Astrocyte (in vitro differentiated cells and primary cell): Measurements from ENCODE around the gene C21orf91. TPM values are rescaled to one million over a fixed set of nuclear protein-coding genes. Genes with fewer than 3 reads are reported as not detected.

Experiments used
- DNase-seq: peaks from one replicate; pipeline ENCODE4 v3.0.0-alpha.2; 2010; ENCODE audit warnings: low read depth
- FAIRE-seq: peaks from 2 replicates; lab custom pipeline; 2011; peaks lifted over from hg19 to GRCh38; lab: Jason Lieb, UNC
- H2AFZ ChIP-seq: 2 replicates; pipeline ENCODE4 v1.6.0; 2012; ENCODE audit warnings: low read depth, low read length, inconsistent platforms
- H3K27ac ChIP-seq: 2 replicates; pipeline ENCODE4 v1.5.1; 2011; ENCODE audit warnings: low read depth, low read length, inconsistent platforms
- H3K27me3 ChIP-seq: 2 replicates; pipeline ENCODE4 v1.6.0; 2011; ENCODE audit warnings: low read length, inconsistent platforms; ENCODE audit not compliant: insufficient read depth
- H3K36me3 ChIP-seq: 2 replicates; pipeline ENCODE4 v1.5.1; 2011; ENCODE audit warnings: low read length, inconsistent platforms; ENCODE audit not compliant: insufficient read depth
- H3K4me1 ChIP-seq: 2 replicates; pipeline ENCODE4 v1.5.1; 2011; ENCODE audit warnings: low read length, inconsistent platforms; ENCODE audit not compliant: insufficient read depth
- H3K4me2 ChIP-seq: 2 replicates; pipeline ENCODE4 v1.6.0; 2012; ENCODE audit warnings: low read length, inconsistent platforms
- H3K4me3 ChIP-seq: 2 replicates; pipeline ENCODE4 v1.5.1; 2011; ENCODE audit warnings: low read depth, mild to moderate bottlenecking, low read length, inconsistent platforms; ENCODE audit not compliant: insufficient read depth
- H3K79me2 ChIP-seq: 2 replicates; pipeline ENCODE4 v1.6.0; 2012; ENCODE audit warnings: mild to moderate bottlenecking, low read length, inconsistent platforms; ENCODE audit not compliant: insufficient read depth
- H3K9ac ChIP-seq: 2 replicates; pipeline ENCODE4 v1.6.0; 2012; ENCODE audit warnings: mild to moderate bottlenecking, low read length, inconsistent platforms
- H3K9me3 ChIP-seq: 2 replicates; pipeline ENCODE4 v1.5.1; 2012; ENCODE audit warnings: low read depth, mild to moderate bottlenecking, low read length, inconsistent platforms; ENCODE audit not compliant: insufficient read depth
- H4K20me1 ChIP-seq: 2 replicates; pipeline ENCODE4 v1.6.0; 2012; ENCODE audit warnings: low read length, inconsistent platforms; ENCODE audit not compliant: insufficient read depth
- H3K27ac Mint-ChIP-seq: one replicate; pipeline ENCODE4 v1.8.0; 2021; ENCODE audit warnings: mild to moderate bottlenecking, mixed read lengths; ENCODE audit not compliant: unreplicated experiment
- H3K27me3 Mint-ChIP-seq: one replicate; pipeline ENCODE4 v1.8.0; 2021; ENCODE audit warnings: low read depth, mixed read lengths; ENCODE audit not compliant: unreplicated experiment
- H3K36me3 Mint-ChIP-seq: one replicate; pipeline ENCODE4 v1.8.0; 2021; ENCODE audit warnings: low read depth, mixed read lengths; ENCODE audit not compliant: unreplicated experiment
- H3K4me1 Mint-ChIP-seq: one replicate; pipeline ENCODE4 v1.8.0; 2021; ENCODE audit warnings: low read depth, mixed read lengths; ENCODE audit not compliant: unreplicated experiment
- H3K4me3 Mint-ChIP-seq: one replicate; pipeline ENCODE4 v1.8.0; 2021; ENCODE audit warnings: mild to moderate bottlenecking, moderate library complexity, mixed read lengths; ENCODE audit not compliant: unreplicated experiment
- H3K9me3 Mint-ChIP-seq: one replicate; pipeline ENCODE4 v1.8.0; 2021; ENCODE audit warnings: mild to moderate bottlenecking, mixed read lengths; ENCODE audit not compliant: unreplicated experiment
- EZH2 ChIP-seq: IDR thresholded peaks from 2 replicates; pipeline ENCODE4 v1.6.1; 2012; ENCODE audit warnings: mild to moderate bottlenecking, low read length, inconsistent platforms; ENCODE audit not compliant: insufficient read depth
- total RNA-seq: library from RNA; stranded (reverse); gene quantifications from 2 replicates; pipeline ENCODE4 v1.2.1, GENCODE V29; 2021
- TF ChIP-seq, protein P1 (sequence below): IDR thresholded peaks from 2 replicates; pipeline ENCODE4 v1.5.1; 2011; ENCODE audit warnings: low read depth, mild to moderate bottlenecking, inconsistent platforms, low read length, moderate library complexity; ENCODE audit not compliant: insufficient read depth

Gene C21orf91
- total RNA-seq, 1 donor from 2014 or later: 31.9 TPM

DNA sequence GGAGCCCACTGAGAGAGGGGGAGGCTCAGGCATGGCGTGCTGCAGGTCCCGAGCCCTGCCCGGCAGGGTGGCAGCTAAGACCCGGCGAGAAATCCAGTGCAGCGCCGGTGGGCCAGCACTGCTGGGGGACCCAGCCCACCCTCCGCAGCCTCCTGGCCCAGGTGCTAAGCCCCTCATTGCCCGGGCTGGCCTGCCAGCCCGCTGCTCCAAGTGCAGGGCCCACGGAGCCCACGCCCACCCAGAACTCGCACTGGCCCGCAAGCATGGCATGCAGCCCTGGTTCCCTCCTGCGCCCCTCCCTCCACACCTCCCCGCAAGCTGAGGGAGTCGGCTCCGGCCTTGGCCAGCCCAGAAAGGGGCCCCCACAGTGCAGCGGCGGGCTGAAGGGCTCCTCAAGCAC lies 61.5 kb downstream of the C21orf91 start:
- Histone ChIP-seq H3K27me3 (no peaks in the 10 kb centered on the region), H3K4me3 (no peak overlapping the region), H3K4me2 (no peak overlapping the region), H3K79me2 (no peaks in the 10 kb centered on the region), H4K20me1 (no peaks in the 10 kb centered on the region), H3K9me3 (no peaks in the 10 kb centered on the region), H3K4me1 (no peaks in the 10 kb centered on the region), H2AFZ (no peak overlapping the region), H3K9ac (no peak overlapping the region), H3K27ac (no peak overlapping the region), H3K36me3 (no peaks in the 10 kb centered on the region)
- H3K27ac Mint-ChIP-seq: no peak overlapping the region
- FAIRE-seq (no peak), DNase-seq (no peak)
- H3K27me3 Mint-ChIP-seq: no peaks in the 10 kb centered on the region
- TF ChIP-seq, protein P1, sequence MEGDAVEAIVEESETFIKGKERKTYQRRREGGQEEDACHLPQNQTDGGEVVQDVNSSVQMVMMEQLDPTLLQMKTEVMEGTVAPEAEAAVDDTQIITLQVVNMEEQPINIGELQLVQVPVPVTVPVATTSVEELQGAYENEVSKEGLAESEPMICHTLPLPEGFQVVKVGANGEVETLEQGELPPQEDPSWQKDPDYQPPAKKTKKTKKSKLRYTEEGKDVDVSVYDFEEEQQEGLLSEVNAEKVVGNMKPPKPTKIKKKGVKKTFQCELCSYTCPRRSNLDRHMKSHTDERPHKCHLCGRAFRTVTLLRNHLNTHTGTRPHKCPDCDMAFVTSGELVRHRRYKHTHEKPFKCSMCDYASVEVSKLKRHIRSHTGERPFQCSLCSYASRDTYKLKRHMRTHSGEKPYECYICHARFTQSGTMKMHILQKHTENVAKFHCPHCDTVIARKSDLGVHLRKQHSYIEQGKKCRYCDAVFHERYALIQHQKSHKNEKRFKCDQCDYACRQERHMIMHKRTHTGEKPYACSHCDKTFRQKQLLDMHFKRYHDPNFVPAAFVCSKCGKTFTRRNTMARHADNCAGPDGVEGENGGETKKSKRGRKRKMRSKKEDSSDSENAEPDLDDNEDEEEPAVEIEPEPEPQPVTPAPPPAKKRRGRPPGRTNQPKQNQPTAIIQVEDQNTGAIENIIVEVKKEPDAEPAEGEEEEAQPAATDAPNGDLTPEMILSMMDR: no peak
- TF ChIP-seq EZH2: no peak
- no peak overlapping the region for H3K4me3 Mint-ChIP-seq
- peaks cover 3% of the 10 kb centered on the region for H3K9me3 Mint-ChIP-seq
- H3K36me3 Mint-ChIP-seq: no peaks in the 10 kb centered on the region
- H3K4me1 Mint-ChIP-seq: no peaks in the 10 kb centered on the region

DNA sequence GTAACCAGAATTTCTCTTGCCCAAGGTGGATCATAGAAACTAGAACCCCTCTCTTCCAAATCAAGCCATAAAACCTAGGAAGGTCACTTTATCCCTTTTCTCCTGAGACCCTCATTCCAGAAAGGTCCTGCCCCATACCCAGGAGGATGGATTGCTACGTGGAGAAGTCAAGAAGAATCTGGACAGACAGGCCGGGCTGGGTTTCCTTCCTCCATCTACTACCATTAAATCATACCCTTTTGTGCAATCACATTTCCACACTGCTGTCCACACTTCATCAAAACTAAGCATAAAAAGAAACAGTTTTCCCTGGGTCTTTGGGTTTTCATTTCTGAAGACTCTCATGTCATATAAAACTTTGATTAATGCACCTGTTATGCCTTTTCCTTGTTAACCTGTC lies 65.4 kb downstream of the C21orf91 start:
- FAIRE-seq (no peak), DNase-seq (no peak)
- Histone ChIP-seq H3K9ac (no peak overlapping the region), H3K79me2 (no peaks in the 10 kb centered on the region), H2AFZ (no peak overlapping the region), H3K4me1 (no peaks in the 10 kb centered on the region), H3K9me3 (no peaks in the 10 kb centered on the region), H3K4me3 (no peak overlapping the region), H3K4me2 (no peak overlapping the region), H3K36me3 (no peaks in the 10 kb centered on the region), H3K27ac (no peak overlapping the region), H4K20me1 (no peaks in the 10 kb centered on the region), H3K27me3 (no peaks in the 10 kb centered on the region)
- peaks cover 2% of the 10 kb centered on the region for H3K27me3 Mint-ChIP-seq
- TF ChIP-seq, protein P1: no peak
- no peak overlapping the region for H3K27ac Mint-ChIP-seq
- no peaks in the 10 kb centered on the region for H3K36me3 Mint-ChIP-seq
- H3K4me3 Mint-ChIP-seq: no peak overlapping the region
- H3K9me3 Mint-ChIP-seq: peaks cover 3% of the 10 kb centered on the region
- no peaks in the 10 kb centered on the region for H3K4me1 Mint-ChIP-seq

DNA sequence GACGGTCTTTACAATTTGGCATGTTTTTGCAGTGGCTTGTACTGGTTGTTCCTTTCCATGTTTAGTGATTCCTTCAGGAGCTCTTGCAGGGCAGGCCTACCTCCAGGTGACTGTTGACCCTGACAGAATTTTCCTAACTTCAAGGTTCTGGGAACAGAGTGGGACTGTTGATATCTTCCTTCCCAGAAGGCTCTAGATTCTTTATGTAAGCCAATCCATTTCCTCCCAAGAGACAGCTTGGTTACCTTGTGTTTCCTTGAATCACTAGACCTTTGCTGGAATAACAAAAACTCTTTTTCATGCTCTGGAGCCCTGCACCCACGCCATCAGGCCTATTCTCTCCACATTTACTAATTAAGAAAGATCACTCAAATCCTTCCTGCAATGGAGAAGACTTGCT lies 67.0 kb downstream of the C21orf91 start:
- H3K9me3 Mint-ChIP-seq: peaks cover 3% of the 10 kb centered on the region
- FAIRE-seq: no peak
- Histone ChIP-seq H3K4me2 (no peak overlapping the region), H3K9ac (no peak overlapping the region), H3K36me3 (no peaks in the 10 kb centered on the region), H3K9me3 (no peaks in the 10 kb centered on the region), H3K4me1 (no peaks in the 10 kb centered on the region), H3K79me2 (no peaks in the 10 kb centered on the region), H3K4me3 (no peak overlapping the region), H3K27ac (no peak overlapping the region), H2AFZ (no peak overlapping the region), H4K20me1 (no peaks in the 10 kb centered on the region), H3K27me3 (no peaks in the 10 kb centered on the region)
- peaks cover 4% of the 10 kb centered on the region for H3K27me3 Mint-ChIP-seq
- DNase-seq: no peak
- H3K4me3 Mint-ChIP-seq: no peak overlapping the region
- no peak overlapping the region for H3K27ac Mint-ChIP-seq
- no peaks in the 10 kb centered on the region for H3K36me3 Mint-ChIP-seq
- no peaks in the 10 kb centered on the region for H3K4me1 Mint-ChIP-seq
- TF ChIP-seq, protein P1: no peak
- no peak for TF ChIP-seq EZH2
